ENCODE results near the gene PRPH.

DNA sequence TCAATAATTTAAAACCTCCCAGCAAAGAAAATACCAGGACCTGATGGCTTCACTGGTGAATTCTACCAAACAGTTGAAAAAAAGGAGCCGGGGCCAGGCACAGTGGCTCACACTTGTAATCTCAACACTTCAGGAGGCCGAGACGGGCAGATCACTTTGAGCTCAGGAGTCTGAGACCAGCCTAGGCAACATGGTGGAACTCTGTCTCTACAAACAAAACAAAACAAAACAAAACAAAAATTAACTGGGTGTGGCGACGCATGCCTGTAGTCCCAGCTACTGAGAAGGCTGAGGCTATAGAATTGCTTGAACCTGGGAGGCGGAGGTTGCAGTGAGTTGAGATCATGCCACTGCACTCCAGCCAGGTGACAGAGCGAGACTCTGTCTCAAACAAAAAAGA is 14.4 kb downstream of the PRPH start:
- TF ChIP-seq EZH2 (optimal IDR thresholded peaks at IDR 0.05; ENCODE audit: low read depth, low read length) = no peak
- TF ChIP-seq, protein P1, sequence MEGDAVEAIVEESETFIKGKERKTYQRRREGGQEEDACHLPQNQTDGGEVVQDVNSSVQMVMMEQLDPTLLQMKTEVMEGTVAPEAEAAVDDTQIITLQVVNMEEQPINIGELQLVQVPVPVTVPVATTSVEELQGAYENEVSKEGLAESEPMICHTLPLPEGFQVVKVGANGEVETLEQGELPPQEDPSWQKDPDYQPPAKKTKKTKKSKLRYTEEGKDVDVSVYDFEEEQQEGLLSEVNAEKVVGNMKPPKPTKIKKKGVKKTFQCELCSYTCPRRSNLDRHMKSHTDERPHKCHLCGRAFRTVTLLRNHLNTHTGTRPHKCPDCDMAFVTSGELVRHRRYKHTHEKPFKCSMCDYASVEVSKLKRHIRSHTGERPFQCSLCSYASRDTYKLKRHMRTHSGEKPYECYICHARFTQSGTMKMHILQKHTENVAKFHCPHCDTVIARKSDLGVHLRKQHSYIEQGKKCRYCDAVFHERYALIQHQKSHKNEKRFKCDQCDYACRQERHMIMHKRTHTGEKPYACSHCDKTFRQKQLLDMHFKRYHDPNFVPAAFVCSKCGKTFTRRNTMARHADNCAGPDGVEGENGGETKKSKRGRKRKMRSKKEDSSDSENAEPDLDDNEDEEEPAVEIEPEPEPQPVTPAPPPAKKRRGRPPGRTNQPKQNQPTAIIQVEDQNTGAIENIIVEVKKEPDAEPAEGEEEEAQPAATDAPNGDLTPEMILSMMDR (IDR thresholded peaks at IDR 0.05; ENCODE audit: low read length) = no peak

All from MM.1S (cell line).